Hematopoietic multipotent progenitor cell treated with erythropoietin and hydrocortisone succinate and interleukin-3 and kit ligand, for 4 days (in vitro differentiated cells): Measurements from ENCODE around the gene RGS1.

Experiments
- DNase-seq: peaks from one replicate; pipeline ENCODE4 v3.0.0-alpha.2; 2015

RGS1 gene, protein sequence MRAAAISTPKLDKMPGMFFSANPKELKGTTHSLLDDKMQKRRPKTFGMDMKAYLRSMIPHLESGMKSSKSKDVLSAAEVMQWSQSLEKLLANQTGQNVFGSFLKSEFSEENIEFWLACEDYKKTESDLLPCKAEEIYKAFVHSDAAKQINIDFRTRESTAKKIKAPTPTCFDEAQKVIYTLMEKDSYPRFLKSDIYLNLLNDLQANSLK

DNA sequence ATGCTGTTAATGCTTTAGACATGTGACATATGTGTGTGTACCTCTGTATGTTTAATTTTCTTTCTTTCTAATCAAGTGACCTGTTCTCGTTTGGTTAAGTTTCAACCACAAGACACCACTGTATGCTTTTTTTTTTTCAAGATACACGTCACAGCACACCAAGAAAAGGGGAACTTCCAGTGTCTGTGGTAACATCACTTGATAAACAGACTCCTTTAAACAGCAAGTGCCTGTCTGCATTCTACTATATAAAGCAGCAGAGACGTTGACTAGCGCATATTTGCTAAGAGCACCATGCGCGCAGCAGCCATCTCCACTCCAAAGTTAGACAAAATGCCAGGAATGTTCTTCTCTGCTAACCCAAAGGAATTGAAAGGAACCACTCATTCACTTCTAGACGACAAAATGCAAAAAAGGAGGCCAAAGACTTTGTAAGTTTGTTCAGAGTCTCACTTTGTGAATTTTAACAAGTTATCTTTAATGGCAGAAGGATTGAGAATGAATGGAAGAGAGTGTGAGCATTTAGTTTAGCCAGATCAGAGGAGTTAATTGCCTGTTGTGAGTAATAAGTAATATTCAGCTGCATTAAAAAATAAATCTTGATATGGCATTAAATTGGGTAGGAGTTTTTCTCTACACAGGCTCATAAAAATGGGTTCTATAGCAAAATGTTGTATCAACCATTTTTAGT, at the start of gene RGS1:
TSS of gene RGS1 (plus strand) at position 275 of the 691 bp plus-strand sequence. CDS start at position 295, 20 bp downstream.
- DNase-seq, result peak; percentile 89

DNA sequence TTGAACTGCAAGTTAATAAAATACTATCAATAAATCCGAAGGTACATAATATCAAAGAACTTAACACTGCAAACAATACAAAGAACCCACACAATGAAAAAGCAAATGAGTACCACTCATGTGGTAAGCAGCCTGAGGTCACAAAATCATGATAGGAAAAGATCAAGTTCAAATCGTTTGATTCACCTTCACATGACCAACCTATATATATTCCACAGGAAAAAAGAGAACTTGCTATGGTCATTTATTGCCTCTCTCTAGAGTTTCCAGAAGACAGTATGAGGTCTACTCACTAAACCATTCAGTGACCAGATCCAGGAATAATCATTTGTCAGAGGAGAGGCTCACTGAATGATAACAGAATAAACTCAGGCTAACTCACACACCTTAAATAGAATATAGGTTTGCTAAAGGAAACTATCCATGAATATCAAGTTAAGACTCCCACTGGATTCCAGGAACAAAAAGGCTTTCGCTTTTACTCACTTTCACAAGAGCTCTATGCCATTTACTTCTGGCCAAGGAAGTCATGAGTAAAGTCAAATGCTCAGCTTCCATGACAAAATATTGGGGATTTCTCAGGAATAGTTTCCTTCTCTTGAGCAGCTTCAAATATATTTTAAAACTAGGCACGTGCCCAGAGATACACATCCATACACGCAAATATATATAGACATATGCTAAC, 48.3 kb upstream of the RGS1 start:
- DNase-seq, result no peak

DNA sequence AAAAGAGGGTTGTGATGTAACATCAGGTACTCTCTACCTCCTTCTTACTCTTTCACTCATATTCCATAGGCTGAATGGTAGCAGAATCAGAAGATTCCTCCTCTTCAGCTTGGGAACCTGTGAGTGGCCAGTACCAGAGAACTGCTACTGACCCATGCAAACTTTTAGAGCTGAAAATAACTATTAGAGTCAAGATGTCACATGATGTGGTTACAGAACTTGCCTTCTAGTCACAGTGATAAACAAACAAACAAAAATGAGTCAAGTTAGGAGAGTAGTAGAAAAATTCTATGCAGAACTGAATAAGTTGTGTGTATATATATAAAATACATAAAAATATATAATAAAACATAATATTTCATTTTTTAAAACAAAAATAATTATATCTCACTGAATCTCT, 47.6 kb upstream of the RGS1 start:
- no peak for DNase-seq

DNA sequence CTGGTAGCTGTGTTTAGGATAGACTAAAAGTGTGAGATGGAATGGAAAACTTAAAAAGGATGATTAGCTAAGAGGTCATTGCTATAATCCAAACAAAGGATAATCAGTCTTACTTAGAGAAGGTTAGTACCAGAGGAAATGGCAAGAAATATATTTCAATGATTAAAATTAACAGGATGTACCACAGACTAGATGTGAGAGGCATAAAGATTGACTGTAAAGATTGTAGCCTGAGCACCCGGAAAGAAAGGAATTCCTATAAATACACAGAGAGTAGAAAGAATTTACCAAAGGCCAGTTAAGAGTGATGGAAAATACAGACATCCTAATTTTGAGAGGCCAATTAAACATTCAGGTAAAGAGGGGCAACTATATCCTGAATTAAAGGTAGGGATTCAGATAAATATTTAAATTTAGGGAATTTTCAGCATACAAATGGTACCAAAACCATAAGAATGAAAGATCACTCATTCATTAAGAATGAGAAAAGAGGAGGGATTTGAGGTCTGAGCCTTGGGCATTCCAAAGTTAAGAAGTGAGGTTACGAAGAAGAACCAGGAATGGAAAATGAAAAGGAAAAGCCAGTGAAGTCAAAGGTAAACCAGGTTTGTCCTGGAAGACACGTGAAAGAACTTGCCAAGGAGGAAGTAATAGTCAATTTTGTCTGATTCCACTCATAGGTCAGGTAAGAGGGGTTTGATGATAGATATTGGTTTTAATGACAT, 46.4 kb upstream of the RGS1 start:
- no peak for DNase-seq

DNA sequence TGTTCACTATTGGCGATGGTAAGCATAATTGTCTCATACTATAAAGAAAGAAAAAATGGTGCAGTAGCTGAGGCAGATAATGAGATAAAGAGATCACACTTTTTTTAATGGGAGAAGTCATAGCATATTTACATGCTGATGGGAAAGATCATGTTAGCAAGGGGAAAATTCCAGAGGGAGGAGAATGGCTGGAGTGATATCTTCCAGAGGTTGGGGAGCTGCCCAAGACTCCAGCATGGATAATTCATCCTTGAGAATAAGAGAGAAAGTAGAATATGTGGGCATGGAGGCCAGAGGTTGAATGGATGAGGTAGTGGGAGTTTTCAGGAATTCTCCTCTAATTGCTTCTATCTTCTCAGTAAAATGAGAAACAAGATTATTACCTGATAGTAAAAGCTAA, 45.8 kb upstream of the RGS1 start:
- DNase-seq, result no peak

DNA sequence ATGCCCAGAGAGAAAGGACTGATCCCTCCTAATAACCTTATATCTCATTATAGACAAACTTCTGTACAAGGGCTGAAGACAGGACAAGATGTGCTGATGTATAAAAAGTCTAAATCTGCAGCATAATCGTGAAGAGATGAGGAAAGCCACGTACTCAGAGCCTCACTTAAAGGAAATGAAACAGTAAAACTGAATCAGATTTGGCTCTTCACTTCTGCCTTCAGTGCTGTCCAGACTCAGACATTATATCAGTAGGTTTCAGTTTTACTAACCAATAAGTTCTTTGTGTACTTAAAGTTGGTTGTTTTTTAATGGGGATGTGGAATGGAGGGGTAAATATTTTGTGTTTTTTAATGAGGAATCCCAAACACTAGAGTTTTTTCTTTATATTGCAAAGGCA, 45.3 kb upstream of the RGS1 start:
- peak; percentile 35 for DNase-seq

DNA sequence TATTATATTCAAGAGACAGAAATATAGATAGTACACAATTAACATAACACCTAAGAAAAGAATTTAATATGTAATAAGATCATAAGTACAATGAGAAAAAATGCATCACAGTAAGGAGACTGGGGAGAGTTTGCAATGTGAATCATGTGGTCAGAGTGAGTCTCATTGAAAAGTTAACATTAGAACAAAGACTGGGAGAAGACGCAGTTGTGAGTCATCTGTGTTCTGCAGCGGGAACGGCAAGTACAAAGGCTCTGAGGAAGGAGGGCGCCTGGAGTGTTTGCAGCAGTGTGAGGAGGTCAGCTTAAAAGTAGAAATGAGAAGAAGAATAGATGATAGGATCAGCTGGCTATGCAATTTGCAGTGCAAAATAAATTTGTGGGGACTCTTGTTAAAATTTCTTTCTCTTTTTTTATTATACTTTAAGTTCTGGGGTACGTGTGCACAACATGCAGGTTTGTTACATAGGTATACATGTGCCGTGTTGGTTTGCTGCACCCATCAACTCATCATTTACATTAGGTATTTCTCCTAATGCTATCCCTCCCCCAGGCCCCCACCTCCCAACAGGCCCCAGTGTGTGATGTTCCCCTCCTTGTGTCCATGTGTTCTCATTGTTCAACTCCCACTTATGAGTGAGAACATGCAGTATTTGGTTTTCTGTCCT, 44.4 kb upstream of the RGS1 start:
- peak; percentile 41 for DNase-seq

DNA sequence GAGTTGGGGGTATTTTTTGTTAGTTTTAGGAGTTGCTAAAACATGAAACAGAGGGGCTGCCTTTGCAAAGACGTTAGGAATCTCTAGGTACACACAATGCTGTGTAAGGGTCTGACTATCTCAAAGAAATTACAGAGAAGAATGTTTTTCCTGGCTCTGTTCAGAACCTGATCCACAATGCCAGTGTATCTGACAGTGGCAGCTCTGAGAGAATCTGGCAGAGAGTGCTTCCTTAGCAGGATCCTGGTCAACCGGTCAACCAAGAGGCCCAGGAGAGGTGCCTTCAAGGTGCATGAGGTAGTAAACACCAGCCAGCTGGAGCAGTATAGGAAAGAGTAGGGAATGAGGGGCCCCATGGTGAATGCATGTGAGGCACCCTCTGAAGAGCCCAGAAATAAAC, 40.9 kb upstream of the RGS1 start:
- DNase-seq, result no peak

DNA sequence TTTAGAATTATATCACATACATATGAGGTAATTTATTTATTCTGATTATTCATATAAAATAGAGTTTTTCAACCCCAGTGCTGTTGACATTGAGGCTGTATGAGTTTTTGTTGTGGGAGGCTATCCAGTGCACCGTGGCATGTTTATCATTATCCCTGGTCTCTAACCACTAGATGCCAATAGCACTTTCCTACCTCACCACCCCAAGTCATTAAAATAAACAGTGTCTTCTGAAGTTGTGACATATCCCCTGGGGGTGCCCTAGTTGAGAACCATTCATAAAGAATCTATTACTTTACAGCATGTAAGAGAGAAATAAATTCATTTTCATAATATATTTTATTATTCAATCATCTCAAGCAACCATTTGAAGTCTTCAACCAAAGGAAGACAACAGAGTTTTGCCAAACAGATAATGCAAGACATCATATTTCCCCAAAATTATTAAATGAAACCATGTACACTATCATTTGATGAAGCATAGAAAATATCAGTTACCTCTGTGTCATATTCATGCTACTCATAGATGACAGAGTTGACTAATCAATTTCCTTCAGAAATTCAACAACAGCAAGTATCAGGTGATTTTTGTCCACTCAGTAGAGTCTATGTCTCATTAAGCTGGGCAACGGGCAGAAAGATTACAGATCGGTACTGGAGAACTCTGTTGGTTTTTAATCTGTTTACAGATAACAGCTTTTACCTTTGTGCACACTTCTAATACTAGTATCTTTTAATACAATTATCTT, 39.5 kb upstream of the RGS1 start:
- DNase-seq, result no peak

DNA sequence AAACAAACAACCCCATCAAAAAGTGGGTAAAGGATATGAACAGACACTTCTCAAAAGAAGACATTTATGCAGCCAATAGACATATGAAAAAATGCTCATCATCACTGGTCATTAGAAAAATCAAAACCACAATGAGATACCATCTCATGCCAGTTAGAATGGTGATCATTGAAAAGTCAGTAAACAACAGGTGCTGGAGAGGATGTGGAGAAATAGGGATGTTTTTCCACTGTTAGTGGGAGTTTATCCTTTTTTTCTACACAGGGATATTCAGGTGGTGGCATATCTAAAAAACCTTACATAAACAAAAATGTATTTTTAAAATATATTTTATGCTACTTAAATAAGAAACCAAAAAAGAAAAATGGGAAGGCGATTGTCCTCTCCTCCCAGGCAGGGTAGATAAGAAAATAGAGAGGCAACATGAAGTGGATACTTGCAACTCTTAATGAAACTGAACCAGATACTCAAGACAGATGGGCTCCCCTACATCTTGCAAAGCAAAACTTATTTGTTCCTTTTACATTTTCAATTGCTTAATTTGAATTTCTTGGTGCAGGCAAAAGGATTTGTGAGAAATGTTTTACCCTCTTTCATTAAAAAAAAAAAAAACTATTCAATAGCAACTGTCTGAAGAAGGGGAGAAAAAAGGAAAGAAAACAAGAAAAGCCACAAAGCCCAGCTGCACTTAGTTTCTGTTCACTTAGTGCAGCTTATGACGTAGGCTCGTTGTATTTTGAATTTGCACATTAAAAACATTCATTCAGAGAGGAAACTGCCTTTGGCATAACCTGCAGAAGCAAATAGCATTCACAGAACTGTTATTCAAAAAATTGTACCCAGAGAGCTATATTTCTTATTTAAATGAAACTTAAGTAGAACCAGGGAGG, 36.9 kb upstream of the RGS1 start:
- DNase-seq, result peak; percentile 33

DNA sequence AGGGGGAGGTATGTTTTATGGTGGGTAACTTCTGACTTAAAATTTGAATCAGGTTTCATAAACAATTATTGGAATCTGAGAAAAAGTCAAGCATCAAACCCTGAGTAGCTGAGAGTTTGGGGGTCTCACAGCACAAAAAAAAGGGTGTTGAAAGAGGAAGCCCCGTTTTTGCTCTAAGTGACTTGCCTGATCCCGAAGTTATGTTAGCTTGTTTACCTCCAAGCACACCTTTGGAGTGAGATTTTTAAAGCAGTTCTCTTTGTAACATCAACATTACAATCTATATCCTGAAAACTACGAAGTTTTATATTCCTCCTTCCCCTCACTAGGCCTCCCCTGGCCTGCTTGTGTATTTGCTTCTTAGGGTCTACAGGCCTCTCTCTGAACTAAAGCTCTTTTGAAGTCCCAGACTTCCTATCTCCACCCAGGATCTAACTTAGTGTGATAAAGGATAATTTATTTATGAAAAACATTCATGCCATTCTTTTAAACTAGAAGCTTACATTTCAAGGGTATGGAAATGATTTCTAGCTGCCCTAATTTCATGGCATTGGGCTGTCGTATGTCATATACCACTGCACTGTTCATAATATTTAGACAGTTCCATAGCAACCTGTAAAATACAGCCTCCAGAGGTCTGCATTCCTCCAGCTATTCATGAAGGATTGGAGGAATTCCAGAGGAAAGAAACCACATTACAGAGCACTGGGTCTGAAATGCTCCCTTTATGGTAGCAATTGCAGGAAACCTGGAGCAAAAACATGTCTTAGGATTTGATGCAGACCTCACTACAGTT, 36.1 kb upstream of the RGS1 start:
- DNase-seq, result no peak

DNA sequence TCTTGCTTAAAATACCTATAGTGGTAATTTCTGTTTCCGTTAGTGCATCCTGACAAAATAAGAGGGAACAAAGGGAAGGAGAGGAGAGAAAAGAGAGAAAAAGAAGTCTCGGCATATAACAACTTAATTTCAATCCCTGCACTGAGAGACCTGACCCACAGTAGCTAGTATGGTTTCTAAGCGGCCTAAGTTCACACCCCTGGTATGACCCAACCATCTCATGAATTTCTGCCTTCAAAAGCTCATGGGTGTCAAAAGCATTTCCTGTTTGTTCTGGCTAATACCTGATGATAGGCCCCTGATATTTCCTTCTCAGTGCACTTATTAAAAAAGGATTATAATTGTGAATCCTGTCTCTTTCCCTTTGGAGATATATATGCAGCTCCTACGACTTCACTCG, 32.1 kb upstream of the RGS1 start:
- no peak for DNase-seq

DNA sequence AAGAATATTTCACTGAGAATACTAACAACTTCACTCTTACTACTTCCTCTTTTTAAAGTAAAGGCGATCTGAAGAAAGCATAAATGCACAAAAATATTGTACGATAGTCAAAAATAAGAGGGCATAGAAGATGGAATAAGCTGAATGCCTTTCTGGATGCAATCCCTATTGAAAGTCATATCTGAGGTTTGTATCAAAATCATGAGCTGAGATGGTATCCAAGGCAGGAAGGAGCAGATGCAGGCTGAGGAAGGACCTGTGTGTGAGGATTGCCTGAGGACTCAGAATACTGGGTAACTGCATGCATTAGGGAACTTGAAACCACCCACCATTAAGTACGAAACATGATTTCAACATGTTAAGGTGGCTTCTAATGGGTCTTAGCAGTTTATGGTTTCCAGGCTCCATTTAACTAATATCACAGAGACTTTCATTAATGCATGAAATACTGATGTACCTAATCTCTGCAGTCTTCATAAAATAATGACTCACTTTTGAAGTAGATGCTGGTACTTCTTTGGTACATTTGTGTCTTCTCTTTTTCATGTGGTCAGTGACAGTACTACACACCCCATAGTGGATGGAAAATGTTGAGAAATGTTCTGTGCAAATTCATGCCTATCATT, 29.6 kb upstream of the RGS1 start:
- DNase-seq, result peak; percentile 42

DNA sequence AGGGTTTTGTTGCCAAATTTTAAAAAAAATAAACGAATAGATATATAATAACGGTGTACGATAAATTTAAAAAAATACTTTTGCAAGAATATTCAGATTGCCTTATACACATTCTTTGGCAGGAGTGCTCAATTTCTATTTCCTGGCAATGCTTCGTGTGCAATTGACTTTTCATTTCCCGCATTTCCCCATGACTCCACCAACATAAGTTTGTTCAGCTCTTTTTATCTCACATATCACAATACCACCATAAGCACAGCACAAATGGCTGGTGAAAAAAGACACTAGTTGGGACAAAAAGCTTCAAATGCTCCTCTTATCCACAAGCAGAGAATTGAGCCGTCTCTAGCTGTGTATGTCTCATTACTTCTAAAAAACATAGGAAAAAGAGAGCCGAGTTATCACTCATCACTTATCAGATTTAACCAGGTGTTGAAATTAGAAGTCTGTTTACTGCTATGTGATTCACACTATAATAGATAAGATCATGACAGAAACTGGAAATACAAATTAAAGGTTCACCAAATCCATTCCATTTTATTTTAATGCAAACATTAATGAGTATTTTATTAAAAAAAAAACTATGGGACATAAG, 28.9 kb upstream of the RGS1 start:
- peak; percentile 17 for DNase-seq

DNA sequence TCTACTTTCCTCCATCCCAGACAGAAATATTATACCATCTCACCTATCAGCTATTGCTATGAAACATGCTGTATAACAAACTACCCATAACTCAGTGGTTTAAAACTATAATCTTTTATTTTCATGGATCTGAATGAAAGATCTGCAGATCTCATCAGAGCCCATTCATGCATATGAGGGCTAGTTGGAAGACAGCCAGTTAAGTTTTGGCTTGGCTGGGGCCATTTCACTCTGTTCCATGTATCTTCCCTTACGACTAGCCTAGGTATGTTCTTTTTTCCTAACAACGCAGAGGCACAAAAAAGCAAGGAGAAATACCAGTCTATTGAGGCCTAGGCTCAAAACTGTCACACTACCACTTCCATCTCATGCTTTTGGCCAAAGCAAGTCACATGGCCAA, 28.1 kb upstream of the RGS1 start:
- DNase-seq, result no peak

DNA sequence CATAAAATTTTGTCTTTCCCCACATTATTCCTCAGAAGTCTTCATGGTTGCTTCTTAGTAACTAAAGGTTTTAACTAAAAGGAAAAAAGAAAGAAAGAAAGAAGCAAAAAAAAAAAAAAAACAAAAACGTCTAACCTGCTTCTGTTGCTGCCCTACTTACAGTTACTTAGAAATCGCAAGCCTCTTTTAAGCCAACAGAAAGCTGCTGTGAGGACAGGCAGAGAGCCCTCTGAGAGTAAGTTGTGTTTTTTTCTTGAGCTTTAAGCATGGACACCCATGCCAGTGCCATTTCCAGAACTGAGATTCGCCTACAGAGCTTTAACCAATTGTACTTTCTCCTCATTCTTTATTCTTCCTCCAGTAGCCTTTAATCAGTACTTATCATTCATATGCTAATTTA, 25.6 kb upstream of the RGS1 start:
- DNase-seq, result no peak

DNA sequence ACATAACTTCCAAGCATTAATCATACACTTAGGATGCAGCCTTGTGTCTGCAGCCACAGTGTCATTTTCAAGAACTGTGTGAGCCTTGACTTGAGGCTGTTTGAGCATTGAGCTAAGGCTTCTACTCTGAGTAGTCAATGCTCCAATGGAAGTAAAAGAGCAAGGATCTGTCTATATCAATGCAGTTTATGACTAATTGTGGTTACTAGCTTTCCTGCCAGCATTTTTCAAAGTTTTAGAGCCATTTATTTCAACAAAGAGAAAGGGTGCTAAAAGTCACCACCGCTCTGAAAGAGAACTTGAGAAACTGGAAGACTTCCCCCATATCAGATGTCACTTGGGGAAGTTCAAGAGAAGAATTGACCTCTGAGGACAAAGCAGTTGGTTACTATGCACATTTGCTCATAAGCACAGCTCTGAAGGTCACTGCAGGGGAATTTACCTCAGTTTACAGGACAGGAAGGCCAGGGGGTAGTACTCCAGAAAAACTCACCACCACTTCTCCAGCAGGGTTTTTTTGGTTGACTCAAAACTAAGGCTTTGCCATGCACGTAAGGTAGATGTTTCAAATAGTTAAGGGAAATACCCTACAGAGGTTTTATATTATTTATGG, 24.5 kb upstream of the RGS1 start:
- DNase-seq, result peak; percentile 73

DNA sequence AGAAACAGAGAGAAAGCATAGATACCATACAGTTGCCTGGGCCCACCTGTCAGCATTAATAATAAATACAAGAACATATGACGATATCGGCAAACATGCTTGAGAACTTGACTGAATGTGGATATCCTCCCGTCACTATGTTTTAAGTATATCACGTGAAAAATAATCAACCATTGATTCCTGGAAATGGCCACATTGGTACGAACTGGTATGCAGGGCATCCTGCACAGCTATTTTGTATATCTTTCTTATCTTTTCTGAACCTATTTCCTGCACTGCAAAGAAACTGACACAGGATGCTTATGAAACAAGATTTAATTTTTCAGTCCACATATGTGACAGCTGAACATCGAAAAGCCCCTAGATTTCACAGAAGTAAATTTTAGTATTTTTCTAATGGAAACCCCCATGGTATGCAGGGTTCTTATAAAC, 22.8 kb upstream of the RGS1 start:
- DNase-seq, result peak; percentile 67

DNA sequence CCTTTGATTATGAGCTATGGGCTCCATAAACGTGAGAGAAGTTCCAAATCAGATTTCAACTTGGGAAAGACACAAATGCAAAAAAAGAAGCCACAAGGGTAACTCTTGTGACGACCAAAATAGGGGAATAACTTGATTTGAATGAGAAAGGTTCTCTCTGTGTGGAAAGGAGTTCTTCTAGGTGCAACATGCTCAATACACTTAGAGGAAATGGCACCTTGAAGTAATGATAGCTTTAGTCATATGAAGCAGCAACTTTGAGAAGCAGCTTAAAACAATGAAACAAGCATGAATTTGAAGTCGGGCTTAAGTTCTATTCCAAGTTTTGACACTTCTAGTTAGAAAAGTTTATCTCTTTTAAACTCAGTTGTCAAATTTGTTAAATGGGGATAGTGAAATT, 21.8 kb upstream of the RGS1 start:
- DNase-seq, result no peak
